C4-2B (cell line): ENCODE measurements around the gene STAT4.

ENCODE experiments used
- CTCF ChIP-seq: fragments of 450-650 bp; conservative IDR thresholded peaks from 2 replicates; pipeline ENCODE4 v1.5.1; 2017; ENCODE audit warnings: mild to moderate bottlenecking
- ZFX ChIP-seq: fragments of 450-650 bp; IDR thresholded peaks from 2 replicates; pipeline ENCODE4 v1.6.1; 2017

GRCh38 chr2:191127235-191127634, 23.6 kb downstream of the STAT4 start:
- TF ChIP-seq CTCF (no peak), ZFX (no peak)
